GM19351 (cell line): ENCODE results near the gene NDUFA6.
"Not testable (repeated sequence)": the region's sequence is repeated elsewhere in the genome, so short reads cannot be mapped to it uniquely, and the experiment has no call there.

Experiments
- ATAC-seq: cut with Tn5 transposase; IDR thresholded peaks from one replicate; pipeline ENCODE4 v1.9.1; 2021; ENCODE audit warnings: mild to moderate bottlenecking, moderate library complexity; ENCODE audit not compliant: unreplicated experiment

The NDUFA6 gene

GRCh38 chr22:42114721-42115120 is 24.1 kb upstream of the NDUFA6 start:
- no peak for ATAC-seq

GRCh38 chr22:42112793-42113192 is 22.2 kb upstream of the NDUFA6 start:
- not testable (repeated sequence) for ATAC-seq

GRCh38 chr22:42111798-42112197 is 21.2 kb upstream of the NDUFA6 start:
- no peak for ATAC-seq

- no peak for ATAC-seq
Measured at GRCh38 chr22:42108848-42109247, 18.3 kb upstream of the NDUFA6 start.

GRCh38 chr22:42104332-42104860 is 13.8 kb upstream of the NDUFA6 start:
- not testable (repeated sequence) for ATAC-seq

- ATAC-seq = no peak
Measured at GRCh38 chr22:42101199-42101598, 10.6 kb upstream of the NDUFA6 start.

- no peak for ATAC-seq
Measured at GRCh38 chr22:42091455-42091782, 847 bp upstream of the NDUFA6 start.

GRCh38 chr22:42086051-42086450 is 4.5 kb downstream of the NDUFA6 start:
- no peak for ATAC-seq

GRCh38 chr22:42084874-42085273 is 5.7 kb downstream of the NDUFA6 start:
- ATAC-seq = no peak

- no peak for ATAC-seq
Measured at GRCh38 chr22:42083119-42083518, 7.5 kb downstream of the NDUFA6 start.

- ATAC-seq = no peak
Measured at GRCh38 chr22:42080287-42080686, 10.3 kb downstream of the NDUFA6 start.

GRCh38 chr22:42079319-42080251 is 11.0 kb downstream of the NDUFA6 start, which contains the start of gene SMDT1:
Gene SMDT1 (plus strand): TSS chr22:42079700. CDS start chr22:42079769, 69 bp downstream.
- ATAC-seq = peak; percentile 83

- no peak for ATAC-seq
Measured at GRCh38 chr22:42078469-42079318, 11.9 kb downstream of the NDUFA6 start.

- ATAC-seq = no peak
Measured at GRCh38 chr22:42077486-42078125, 13.0 kb downstream of the NDUFA6 start.

GRCh38 chr22:42076764-42077485 is 13.6 kb downstream of the NDUFA6 start:
- no peak for ATAC-seq

- ATAC-seq = no peak
Measured at GRCh38 chr22:42074846-42075676, 15.5 kb downstream of the NDUFA6 start.

- no peak for ATAC-seq
Measured at GRCh38 chr22:42074132-42074811, 16.3 kb downstream of the NDUFA6 start, which contains the start of gene PHETA2. Gene PHETA2 (plus strand): TSS chr22:42074248. CDS start chr22:42077294, 3,046 bp downstream.

- ATAC-seq = no peak
Measured at GRCh38 chr22:42073621-42074041, 16.9 kb downstream of the NDUFA6 start.
